Muscle of arm (tissue), 12 donors: Measurements from ENCODE around the gene NOS1AP. TPM values are rescaled to one million over a fixed set of nuclear protein-coding genes. Genes with fewer than 3 reads are reported as not detected.

Experiments used
- DNase-seq: peaks from one replicate; pipeline ENCODE4 v3.0.0-alpha.2; 2013
- polyA plus RNA-seq, 12 donors: library from polyadenylated mRNA; unstranded; fragments of 120-200 nt; gene quantifications; one replicate each; pipeline ENCODE4 v1.2.1, GENCODE V29; 2013; ENCODE audit not compliant: insufficient read length in 12 of 12

NOS1AP gene
- polyA plus RNA-seq, 12 donors, result 0.27 to 1.7 (median 0.76) TPM; not detected in 2

DNA sequence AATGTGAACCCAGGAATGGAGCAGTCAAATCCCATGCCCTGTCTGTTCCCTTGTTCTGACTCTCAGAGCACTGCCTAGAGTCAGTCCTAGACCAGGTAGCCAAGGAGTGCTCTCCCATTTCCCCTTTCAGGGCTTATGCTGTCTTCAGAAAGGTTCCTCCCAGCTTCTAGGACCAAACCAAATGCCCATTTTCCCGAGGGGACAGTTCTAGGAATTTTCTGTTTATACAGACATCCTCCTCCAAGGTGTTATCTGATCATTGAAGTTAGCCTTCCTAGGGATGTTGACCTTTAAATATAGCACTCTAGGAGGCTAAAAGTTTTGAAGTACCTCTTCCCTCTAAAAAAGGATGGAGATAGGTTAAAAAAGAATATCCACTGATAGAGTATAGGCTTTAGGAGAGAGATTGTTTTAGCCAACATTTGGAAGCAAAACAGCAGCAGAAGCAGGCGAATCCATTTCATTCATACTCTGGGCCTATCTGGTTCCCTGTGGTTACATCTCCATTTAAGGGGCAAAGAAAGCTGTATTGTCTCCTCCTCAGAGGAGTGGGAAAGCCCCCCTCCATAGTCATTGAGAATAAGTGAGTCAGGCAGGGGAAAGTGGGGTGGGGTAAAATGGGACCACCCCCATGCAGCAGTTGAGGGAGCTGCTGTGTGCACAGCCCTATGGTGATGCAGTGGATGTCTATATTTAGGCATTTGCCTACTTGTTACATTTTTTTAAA, 180.7 kb downstream of the NOS1AP start:
- DNase-seq, result no peak

GRCh38 chr1:162251102-162251501, 181.6 kb downstream of the NOS1AP start:
- no peak for DNase-seq

GRCh38 chr1:162252214-162252613, 182.7 kb downstream of the NOS1AP start:
- no peak for DNase-seq

- no peak for DNase-seq
Measured at GRCh38 chr1:162253790-162254189, 184.3 kb downstream of the NOS1AP start.

DNA sequence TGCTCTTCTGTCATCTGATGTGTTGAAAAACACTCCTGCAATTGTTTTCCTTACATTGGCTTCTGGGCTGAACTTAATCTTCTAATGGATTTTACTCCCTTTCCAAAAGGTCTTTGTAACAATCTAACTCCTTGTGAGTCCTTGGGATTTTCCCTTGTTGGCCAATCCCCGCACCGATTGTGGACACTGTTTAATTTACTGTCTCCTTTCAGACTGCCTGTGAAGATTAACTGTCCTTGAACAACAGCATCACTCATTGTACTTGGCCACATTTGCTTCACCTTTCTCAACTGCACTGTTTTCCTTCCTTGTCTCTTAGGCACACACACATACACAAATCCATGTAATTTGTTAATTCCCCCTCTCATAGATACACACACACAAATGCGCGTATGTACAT, 186.8 kb downstream of the NOS1AP start:
- DNase-seq, result no peak

DNA sequence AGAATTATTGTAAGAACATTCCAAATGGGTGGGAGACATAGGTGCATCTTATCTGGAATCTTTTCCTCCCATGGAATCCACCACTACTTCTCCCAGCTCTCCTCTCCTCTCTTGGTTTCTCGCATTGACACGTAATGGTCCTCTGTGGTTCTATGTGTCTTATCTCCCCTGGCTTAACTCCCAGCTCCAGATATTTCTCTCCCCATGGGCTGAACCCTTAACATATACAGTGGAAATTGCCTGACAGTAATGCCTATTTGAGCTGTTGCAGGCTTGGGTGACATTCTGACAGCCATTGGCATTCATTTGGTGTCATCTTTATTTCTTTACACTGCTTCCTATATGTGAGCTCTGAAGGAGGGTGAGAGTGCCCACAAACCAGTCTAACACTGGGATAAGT, 188.9 kb downstream of the NOS1AP start:
- no peak for DNase-seq

GRCh38 chr1:162259894-162260455, 190.5 kb downstream of the NOS1AP start:
- no peak for DNase-seq

GRCh38 chr1:162264108-162264507, 194.6 kb downstream of the NOS1AP start:
- DNase-seq, result no peak

DNA sequence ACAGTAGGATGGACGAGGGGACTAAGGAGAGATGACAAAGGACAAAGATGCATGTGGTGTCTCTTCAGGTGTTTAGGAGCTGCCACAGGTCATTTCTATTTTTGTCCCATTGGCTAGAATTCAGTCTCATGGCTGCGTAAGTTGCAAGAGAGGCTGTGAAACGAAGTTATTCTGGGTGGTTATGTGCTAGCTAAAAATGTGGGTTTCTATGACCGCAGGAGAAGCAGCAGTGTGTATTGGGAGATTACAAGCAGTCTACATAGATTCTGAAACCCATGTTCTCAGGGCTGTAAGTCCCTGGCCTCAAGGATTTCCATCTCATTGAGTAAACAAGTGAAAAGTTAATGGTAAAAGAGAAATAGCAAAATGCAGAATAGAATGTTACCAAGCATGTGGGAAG, 196.5 kb downstream of the NOS1AP start:
- DNase-seq, result no peak

DNA sequence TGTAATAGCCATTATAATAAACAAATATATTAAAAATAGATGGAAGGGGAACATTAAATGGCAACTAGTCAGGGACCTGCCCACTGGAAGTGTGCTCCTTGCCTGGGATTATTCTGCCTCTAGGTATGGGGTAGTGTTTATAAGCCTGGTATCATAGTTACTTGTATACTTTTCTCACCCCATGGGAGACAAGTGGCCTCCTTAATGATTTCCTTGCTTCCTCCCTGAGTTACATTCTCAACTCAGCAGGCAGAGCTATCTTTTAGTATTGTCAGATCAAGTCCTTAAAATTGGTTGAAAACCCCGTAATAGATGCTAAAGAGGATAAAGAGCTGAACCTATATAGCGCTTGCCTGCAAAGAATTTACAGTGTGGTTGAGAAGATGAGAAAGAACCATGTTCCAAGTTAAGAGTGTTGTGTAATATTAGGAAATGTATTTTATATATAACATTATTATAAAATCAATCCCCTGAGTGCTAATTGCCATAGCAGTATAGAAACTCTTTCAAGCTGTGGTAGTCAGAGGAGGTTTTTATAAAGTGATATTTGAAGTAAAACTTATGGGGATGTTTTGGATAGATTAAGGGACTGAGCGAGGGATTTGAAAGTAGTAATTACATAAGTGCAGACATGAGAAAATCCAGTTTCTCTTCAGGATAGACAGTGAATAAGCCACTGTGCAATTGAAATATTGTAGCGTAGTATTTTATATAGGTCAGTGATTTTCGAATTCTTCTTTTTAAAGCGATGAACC, 200.7 kb downstream of the NOS1AP start:
- DNase-seq, result no peak

- no peak for DNase-seq
Measured at GRCh38 chr1:162271972-162272371, 202.5 kb downstream of the NOS1AP start.

DNA sequence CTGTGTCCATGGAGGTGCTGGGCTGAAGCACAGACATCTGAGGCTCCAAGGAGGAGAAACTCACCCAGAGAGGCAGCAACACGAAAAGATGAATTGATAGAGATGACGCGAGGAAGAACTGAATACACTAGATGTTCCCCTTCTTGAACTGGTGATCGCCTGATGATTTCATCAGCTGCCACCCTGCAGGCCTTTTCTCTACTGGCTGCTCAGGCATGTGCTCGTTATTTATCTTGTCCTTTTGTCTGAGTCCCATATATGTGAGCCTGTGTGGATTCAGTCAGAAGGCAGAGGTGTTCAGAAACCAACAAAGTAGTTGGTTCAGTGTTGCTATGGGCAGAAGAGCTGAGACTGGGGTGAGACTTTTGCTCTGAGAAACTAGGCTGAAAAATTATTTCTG, 202.9 kb downstream of the NOS1AP start:
- no peak for DNase-seq

DNA sequence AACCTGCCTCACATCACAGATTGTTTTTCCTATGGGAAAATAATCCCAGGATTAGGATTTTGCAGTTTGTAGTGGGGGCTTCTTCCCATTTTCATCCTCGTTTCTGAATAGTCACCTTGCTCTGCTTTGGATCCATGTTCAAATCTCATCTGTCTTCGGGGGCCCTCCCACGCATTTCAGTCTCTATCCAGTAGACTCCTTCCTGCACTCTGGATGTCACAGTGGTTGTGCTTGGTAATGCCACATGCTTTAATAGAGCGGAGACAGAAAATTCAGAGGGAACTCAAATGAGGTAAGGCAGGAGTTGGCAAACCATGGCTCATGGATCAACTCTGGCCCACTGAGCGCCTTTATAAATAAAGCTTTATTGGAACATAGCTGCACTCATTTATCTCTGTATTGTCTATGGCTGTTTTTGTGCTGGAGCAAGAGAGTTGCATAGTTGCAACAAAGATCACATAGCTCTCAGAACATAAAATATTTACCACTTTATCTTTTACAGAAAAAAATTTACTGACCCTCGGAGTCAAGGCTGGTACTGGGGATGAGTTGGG, 206.2 kb downstream of the NOS1AP start:
- no peak for DNase-seq

DNA sequence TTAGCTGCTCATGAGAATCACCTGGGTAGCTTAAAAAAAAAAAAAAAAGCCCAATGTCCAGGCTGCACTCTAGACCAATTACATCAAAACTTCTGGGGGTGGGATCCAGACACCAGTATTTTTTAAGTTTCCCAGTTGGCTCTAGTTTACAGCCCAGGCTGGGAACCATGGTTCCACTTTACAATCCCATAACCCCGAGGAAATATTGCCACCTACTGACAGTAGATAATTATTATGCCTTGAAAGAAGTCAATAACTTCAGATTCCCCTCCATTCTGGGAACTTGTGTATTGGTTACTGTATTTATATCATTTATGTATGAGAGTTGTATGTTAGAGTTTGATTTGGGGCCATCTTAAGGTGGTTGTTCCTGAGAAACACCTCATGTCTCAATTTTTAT, 207.0 kb downstream of the NOS1AP start:
- peak; percentile 15 for DNase-seq

DNA sequence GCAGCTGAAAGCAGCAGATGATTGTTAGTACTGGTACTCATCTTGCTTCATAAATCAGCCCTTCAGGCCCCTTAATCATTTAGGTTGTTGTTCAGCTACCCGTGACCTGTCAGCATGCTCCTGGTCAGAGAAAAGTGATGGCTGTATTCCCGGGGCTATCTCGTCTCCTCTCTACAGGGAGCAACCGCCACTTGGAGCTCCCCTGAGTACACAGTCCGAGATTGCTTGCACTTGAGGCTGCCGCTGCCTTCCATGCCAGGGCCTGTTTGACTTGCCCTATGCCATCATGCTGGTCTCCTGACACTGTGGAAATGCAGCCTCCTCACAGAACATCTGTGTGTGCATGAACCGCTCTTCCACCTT, 209.6 kb downstream of the NOS1AP start:
- DNase-seq, result no peak

DNA sequence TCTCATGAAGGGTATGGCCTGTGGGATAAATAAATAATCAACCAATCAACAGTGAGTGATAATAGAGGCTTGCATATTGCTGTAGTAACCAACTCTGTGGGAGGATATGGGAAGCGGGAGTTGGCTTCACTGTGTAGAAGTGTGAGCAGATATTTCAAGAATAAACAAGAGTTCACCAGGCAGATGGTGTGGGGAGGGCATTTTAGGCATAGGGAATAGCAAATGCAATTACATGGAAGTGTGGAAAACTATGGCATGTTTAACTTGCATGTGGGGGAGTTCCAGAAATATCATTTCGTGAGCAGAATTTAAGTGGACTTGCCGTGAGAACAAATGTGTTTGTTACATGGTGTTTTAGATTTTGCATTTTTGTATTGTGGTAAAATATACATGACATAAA, 211.9 kb downstream of the NOS1AP start:
- DNase-seq, result no peak

- DNase-seq, result no peak
Measured at GRCh38 chr1:162283657-162284056, 214.2 kb downstream of the NOS1AP start.

DNA sequence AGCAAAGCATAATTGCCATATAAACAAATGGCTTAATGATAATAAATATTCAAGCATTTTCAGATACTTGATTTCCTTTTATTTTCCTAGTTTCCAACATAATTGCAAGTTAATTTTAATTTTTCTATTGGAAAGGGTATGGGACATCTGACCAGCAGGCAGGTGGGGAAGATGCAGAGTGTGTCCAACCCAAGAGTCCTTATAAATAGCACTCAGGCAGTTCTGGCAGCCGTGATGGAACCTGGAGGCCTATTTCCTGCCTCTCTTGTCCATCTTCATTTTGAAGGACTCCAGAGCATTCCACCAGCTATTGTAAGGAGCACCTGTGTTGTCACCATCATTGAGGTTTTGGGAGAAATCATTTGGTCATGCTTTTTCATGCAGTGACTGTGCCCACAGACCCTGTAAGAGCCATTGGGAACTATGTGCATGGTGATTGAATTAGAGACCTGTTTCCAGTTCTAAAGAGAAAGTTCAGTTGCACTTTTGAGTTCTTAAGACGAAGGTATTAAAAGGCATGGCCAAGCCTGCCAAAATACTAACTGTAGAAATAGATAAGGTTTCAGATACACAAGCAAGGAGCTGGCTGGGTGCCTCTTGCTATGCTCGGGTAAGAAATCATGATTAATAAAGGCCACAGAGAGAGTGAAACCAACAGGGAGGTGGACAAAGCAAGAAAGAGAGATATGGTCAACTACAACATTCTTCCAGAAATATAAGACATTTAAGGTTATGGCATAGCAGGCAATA, 214.9 kb downstream of the NOS1AP start:
- DNase-seq, result no peak

DNA sequence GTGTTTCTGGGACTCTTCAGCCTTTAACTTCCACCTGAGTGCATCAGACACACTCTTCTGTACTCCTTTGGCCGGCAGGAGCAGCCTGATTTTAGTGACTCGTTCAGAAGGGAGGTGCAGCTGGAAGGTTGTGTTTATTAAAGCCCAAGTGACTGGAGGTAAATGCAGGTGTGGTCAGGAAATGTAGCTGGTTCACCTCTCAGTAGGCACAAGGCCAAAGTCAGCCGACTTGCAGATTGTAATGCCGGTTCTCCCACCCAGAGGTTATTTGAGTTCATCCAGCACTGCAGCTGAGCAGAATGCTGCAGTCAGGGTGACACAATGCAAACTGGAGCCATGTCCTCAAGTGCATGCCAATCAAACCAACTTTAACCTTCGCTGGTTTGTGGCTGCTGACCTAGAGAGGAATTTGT, 215.7 kb downstream of the NOS1AP start:
- no peak for DNase-seq

GRCh38 chr1:162291000-162291399, 221.5 kb downstream of the NOS1AP start:
- DNase-seq, result no peak

DNA sequence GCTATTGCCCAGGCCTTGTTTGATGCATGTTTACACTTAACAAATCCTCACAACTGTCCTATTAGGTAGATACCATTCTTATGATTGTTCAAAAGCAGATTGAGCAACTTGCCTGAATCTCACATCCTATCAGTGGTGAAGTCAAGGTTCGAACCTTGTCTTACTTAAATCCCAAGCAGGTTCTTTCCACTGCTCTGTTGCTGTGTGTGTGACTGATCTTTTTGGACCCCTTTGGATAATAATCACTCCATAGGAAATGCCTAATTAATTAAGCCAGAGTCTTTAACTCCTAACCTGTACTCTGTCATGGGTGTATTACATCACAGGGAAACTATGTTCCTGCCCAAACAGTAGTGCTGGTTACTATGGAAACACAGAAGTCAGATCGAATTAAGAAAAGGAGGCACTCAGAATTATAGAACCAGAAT, 222.9 kb downstream of the NOS1AP start:
- no peak for DNase-seq

- no peak for DNase-seq
Measured at GRCh38 chr1:162293073-162293692, 223.7 kb downstream of the NOS1AP start.
